Activated naive CD4-positive, alpha-beta T cell treated with anti-CD3 and anti-CD28 coated beads, Interleukin-2, amount 10 ng/mL, durations not matched to agents 7 days and 5 days (primary cell): ENCODE results near the gene NAB2.

ENCODE experiments used
- CTCF ChIA-PET: fragments of 350-600 bp; sonication (Branson Sonifier 250); formaldehyde crosslinking; loops from one replicate; lab custom pipeline; 2021; ENCODE audit warnings: antibody characterized with exemption; lab: Charles Lee
- DNase-seq: peaks from one replicate; pipeline ENCODE4 v3.0.0-alpha.2; 2020
- H3K27ac Mint-ChIP-seq: one replicate; pipeline ENCODE4 v1.8.0; 2021; ENCODE audit warnings: mild to moderate bottlenecking, moderate library complexity, mixed read lengths
- H3K27me3 Mint-ChIP-seq: one replicate; pipeline ENCODE4 v1.8.0; 2021; ENCODE audit warnings: mild to moderate bottlenecking, mixed read lengths
- H3K36me3 Mint-ChIP-seq: one replicate; pipeline ENCODE4 v1.8.0; 2021; ENCODE audit warnings: mixed read lengths
- H3K4me1 Mint-ChIP-seq: one replicate; pipeline ENCODE4 v1.8.0; 2021; ENCODE audit warnings: mixed read lengths
- H3K4me3 Mint-ChIP-seq: one replicate; pipeline ENCODE4 v1.8.0; 2021; ENCODE audit warnings: mild to moderate bottlenecking, moderate library complexity, mixed read lengths
- H3K9me3 Mint-ChIP-seq: one replicate; pipeline ENCODE4 v1.8.0; 2021; ENCODE audit warnings: mixed read lengths

NAB2 gene

DNA sequence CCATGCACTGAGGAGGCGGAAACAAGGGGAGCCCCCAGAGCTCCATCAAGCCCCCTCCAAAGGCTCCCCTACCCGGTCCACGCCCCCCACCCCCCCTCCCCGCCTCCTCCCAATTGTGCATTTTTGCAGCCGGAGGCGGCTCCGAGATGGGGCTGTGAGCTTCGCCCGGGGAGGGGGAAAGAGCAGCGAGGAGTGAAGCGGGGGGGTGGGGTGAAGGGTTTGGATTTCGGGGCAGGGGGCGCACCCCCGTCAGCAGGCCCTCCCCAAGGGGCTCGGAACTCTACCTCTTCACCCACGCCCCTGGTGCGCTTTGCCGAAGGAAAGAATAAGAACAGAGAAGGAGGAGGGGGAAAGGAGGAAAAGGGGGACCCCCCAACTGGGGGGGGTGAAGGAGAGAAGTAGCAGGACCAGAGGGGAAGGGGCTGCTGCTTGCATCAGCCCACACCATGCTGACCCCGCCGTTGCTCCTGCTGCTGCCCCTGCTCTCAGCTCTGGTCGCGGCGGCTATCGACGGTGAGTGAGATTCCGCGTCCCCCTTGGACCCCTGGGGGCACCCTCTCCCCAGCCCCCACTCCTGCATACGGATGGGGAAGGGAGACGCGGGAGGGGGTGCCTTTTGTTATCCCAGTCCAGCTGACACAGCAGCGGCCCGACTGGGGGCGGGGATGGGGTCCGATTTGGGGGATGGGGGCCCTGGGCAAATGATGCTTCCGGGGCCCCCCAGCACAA, 39.8 kb downstream of the NAB2 start:
- peak overlapping the region; percentile 82 for H3K4me3 Mint-ChIP-seq
- peaks cover 4% of the 10 kb centered on the region for H3K9me3 Mint-ChIP-seq
- H3K27me3 Mint-ChIP-seq = peaks cover 93% of the 10 kb centered on the region
- H3K27ac Mint-ChIP-seq = no peak overlapping the region
- peaks cover 16% of the 10 kb centered on the region for H3K4me1 Mint-ChIP-seq
- no peaks in the 10 kb centered on the region for H3K36me3 Mint-ChIP-seq
- DNase-seq = no peak
- CTCF ChIA-PET = interaction anchor here (1.0 to 10.6 kb wide), 6 partner anchors 17 to 113 kb away, joined by 4 to 151 read pairs (median 10); partner anchors contain the start of gene STAT6

DNA sequence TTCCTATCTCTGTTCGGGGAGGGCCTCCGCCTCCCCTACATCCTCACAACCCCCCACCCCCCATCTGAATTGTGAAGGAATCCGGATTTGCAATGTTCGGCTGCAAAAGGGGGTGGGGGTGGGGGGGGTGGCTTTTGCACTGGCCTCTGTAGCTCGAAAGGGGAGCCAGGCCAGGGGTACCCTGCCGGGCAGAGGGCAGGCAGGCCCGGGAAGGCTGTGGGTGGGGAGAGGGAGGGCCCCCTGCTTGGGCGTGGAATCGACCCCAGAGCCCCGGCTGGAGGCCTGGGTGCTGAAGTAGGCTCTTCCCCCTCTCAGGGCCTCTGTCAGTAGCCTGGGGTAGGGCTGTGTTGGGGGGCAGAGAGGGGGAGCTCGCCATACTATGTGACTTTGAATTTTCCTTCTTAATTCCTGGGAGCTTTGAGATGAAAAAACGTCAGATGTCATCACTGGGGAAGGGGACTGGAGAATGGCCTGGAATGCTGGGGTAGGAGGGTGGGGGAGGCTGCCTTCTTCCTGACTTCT, 40.5 kb downstream of the NAB2 start:
- Mint-ChIP-seq H3K27me3 (peaks cover 96% of the 10 kb centered on the region), H3K9me3 (no peaks in the 10 kb centered on the region)

DNA sequence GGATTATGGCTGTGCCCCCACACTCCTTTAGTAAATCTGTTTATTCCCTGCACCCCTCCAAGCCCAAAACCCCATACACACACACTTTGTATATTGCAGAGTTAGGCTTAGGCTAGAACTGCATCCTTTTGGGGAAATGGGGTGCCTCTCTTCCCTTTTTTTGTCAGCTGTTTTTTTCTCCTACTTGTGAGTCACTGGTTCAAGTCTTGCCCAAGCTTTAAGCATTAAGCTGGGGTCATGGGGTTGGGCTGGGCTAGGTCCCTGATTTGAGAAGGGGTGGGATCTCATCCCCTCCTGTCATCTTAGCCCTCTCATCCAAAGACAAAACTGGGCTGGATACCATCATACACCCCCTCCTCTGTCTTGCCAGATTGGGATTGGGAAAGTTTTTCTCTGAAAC, 41.0 kb downstream of the NAB2 start:
- no peaks in the 10 kb centered on the region for H3K9me3 Mint-ChIP-seq
- DNase-seq = no peak
- no peaks in the 10 kb centered on the region for H3K36me3 Mint-ChIP-seq
- H3K27me3 Mint-ChIP-seq = peaks cover 91% of the 10 kb centered on the region
- H3K4me1 Mint-ChIP-seq = peaks cover 12% of the 10 kb centered on the region
- peak overlapping the region; percentile 62 for H3K4me3 Mint-ChIP-seq
- CTCF ChIA-PET = interaction anchor here (0.8 to 10.6 kb wide), 3 partner anchors 40 to 54 kb away, joined by 3 to 151 read pairs (median 13); no protein-coding TSS in a partner anchor
- no peak overlapping the region for H3K27ac Mint-ChIP-seq

More for the DNA sequence above, 40.5 kb downstream of the NAB2 start:
- CTCF ChIA-PET = interaction anchor here (1.5 to 10.6 kb wide), 3 partner anchors 44 to 85 kb away, joined by 4 to 151 read pairs (median 13); no protein-coding TSS in a partner anchor
- Mint-ChIP-seq H3K4me3 (peak overlapping the region; percentile 62), H3K4me1 (peaks cover 14% of the 10 kb centered on the region), H3K27ac (no peak overlapping the region), H3K36me3 (no peaks in the 10 kb centered on the region)
- DNase-seq = no peak

GRCh38 chr12:57130941-57131340, 42.0 kb downstream of the NAB2 start:
- H3K4me1 Mint-ChIP-seq = peaks cover 12% of the 10 kb centered on the region
- H3K4me3 Mint-ChIP-seq = no peak overlapping the region

DNA sequence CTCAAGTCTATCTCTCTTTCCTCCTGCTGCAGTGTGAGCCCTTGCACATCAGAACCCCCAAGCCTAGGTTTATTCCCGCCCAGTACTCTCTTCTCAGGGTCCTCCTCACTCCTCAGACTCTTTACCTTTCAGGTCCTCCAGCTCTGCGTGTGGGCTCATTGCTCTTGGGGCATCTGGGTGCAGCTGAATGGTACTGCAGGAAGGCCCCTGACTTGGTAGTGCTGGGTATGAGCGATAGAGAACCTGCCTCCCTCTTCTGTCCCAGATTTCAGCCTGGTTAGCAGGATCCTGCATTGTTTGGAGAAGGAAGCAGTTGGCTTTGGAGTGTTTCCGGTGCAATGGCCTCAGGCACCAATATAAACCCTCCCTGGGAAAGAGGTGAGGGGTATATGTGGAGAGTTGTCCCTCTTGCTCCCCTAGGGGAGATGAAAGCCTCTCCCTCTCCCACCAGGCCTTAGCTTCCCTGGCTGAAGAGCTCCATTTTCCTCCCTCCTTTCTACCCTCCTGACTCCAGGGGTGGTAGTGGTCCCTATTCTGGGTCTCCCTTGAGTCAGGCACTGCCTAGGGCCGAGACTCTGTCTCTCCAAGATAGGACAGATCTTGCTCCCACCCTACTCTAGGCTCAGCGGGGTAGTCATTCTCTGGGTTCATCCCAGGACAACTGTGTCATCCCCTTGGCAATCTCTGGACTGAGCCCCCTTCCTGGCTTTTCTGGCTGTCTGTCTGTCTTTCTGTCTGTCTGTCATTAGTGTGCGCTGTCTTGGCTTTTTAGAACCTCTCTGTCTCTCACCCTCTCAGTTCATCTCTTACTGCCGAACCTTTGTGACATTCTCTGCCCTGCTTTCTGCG, 43.2 kb downstream of the NAB2 start:
- no peak overlapping the region for H3K27ac Mint-ChIP-seq
- H3K36me3 Mint-ChIP-seq = no peaks in the 10 kb centered on the region
- H3K9me3 Mint-ChIP-seq = no peaks in the 10 kb centered on the region
- DNase-seq = no peak
- peaks cover 70% of the 10 kb centered on the region for H3K27me3 Mint-ChIP-seq
- CTCF ChIA-PET = interaction anchor here (0.9 to 3.5 kb wide), 2 partner anchors 20 to 41 kb away, joined by 3 to 13 read pairs; no protein-coding TSS in a partner anchor
- H3K4me3 Mint-ChIP-seq = no peak overlapping the region
- peaks cover 8% of the 10 kb centered on the region for H3K4me1 Mint-ChIP-seq

More at GRCh38 chr12:57130941-57131340, 42.0 kb downstream of the NAB2 start:
- no peaks in the 10 kb centered on the region for H3K9me3 Mint-ChIP-seq
- H3K36me3 Mint-ChIP-seq = no peaks in the 10 kb centered on the region
- CTCF ChIA-PET = interaction anchor here (3.5 to 10.6 kb wide), 2 partner anchors 42 to 53 kb away, joined by 13 to 151 read pairs; no protein-coding TSS in a partner anchor
- H3K27ac Mint-ChIP-seq = no peak overlapping the region
- DNase-seq = no peak
- H3K27me3 Mint-ChIP-seq = peaks cover 82% of the 10 kb centered on the region

DNA sequence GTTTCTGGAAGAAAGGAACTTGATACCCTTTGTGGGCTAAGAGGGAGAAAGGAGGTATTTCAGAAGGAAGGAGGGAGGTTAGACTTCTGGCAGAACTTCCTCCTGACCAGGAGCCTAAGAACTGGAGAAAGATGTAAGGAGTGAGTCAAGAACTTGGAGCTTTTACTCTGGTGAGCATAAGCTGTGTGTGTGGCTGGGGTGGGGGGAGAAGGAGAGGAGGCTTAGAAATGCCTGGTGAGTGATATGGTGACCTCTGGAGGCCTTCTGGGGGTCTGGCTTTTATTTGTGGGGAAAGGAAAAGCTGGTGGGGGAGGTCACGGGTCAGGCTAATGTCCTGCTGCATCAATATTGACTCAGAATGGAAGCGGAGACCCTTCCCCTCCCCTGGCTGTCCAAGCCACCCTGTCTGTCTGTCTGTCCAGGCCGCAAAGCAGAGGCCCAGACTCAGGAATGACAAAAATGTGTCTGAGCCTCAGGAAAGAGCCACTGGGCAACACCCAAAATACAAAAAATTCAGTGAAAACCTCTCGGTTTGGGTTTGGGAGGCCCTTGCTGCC, 44.2 kb downstream of the NAB2 start:
- H3K4me3 Mint-ChIP-seq = no peak overlapping the region
- H3K4me1 Mint-ChIP-seq = peaks cover 5% of the 10 kb centered on the region
- DNase-seq = no peak
- H3K9me3 Mint-ChIP-seq = no peaks in the 10 kb centered on the region
- H3K36me3 Mint-ChIP-seq = no peaks in the 10 kb centered on the region
- no peak overlapping the region for H3K27ac Mint-ChIP-seq
- CTCF ChIA-PET = interaction anchor here (2.4 to 3.5 kb wide), 2 partner anchors 9 to 40 kb away, joined by 11 to 13 read pairs; no protein-coding TSS in a partner anchor
- H3K27me3 Mint-ChIP-seq = peaks cover 66% of the 10 kb centered on the region

DNA sequence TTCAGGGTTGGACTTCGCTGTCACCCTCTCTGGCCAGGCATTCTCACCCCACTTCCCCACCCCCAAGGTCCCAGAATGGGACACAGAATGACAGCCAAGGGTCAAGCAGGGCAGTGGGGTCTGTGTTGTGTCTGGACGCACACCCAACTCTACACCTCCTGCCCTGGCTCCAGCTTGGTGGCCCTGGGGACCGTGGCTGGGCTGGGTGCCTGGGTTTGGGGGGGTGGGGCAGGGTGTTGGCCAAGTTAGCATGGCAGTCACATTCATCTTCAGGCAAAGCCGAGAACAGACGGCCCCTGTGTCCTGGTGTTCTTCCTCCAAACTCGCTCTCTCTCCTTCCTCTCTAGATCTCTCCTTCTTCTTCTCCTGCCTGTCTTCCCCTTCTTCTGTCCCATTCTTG, 45.0 kb downstream of the NAB2 start:
- H3K27ac Mint-ChIP-seq = no peak overlapping the region
- DNase-seq = no peak
- no peaks in the 10 kb centered on the region for H3K9me3 Mint-ChIP-seq
- no peak overlapping the region for H3K4me3 Mint-ChIP-seq
- H3K36me3 Mint-ChIP-seq = no peaks in the 10 kb centered on the region
- CTCF ChIA-PET = interaction anchor here (2.4 kb wide), 1 partner anchor 10 kb away, joined by 11 read pairs; no protein-coding TSS in a partner anchor
- peaks cover 65% of the 10 kb centered on the region for H3K27me3 Mint-ChIP-seq
- H3K4me1 Mint-ChIP-seq = peaks cover 5% of the 10 kb centered on the region

- CTCF ChIA-PET = interaction anchor here (2.4 kb wide), 1 partner anchor 11 kb away, joined by 11 read pairs; no protein-coding TSS in a partner anchor
- Mint-ChIP-seq H3K4me1 (peaks cover under 1% of the 10 kb centered on the region), H3K27me3 (peaks cover 55% of the 10 kb centered on the region), H3K27ac (no peak overlapping the region), H3K9me3 (no peaks in the 10 kb centered on the region), H3K36me3 (no peaks in the 10 kb centered on the region), H3K4me3 (no peak overlapping the region)
- no peak for DNase-seq
Observed at GRCh38 chr12:57134949-57135348, 46.0 kb downstream of the NAB2 start.

DNA sequence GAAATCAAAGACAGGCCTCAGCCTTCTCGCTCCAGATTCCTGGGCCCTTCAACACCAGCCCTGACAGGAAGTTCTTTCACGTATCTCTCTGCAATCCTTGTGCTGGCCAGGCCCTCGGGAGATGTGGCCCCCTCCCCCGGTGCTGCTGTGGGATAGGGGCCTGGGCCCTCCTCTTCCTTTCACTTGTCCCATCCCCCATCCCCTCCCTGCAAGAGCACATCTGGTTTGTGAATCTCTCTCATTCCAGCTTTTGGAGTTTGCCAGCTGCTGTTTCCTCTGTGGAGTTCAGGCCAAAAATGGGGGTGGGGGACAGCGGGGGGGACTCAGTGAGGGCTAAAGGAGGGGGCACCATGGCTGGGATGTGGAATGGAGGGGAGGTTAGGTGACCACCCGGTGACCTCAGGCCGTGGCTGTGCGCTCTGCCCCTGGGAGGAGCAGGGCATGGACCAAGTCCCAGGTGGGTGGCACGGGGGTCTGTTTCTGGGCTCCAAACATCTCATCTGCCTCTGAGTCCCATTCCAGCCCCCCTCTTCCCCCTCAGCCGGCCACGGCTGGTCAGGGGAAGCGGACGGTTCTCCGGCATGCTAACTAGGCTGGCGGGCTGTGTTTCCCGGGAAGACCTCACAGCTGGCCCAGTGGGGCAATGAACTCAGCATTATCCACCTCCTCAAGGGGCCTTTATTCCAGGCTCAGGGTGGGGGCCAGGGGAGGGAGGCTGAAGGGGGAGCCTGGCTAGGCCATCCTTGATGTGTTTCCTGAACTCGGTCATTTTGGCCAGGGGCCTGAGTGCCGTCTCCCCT, 46.8 kb downstream of the NAB2 start:
- no peaks in the 10 kb centered on the region for H3K9me3 Mint-ChIP-seq
- H3K36me3 Mint-ChIP-seq = no peaks in the 10 kb centered on the region
- peaks cover 47% of the 10 kb centered on the region for H3K27me3 Mint-ChIP-seq
- CTCF ChIA-PET = interaction anchor here (2.4 kb wide), 1 partner anchor 11 kb away, joined by 11 read pairs; no protein-coding TSS in a partner anchor
- no peaks in the 10 kb centered on the region for H3K4me1 Mint-ChIP-seq
- H3K27ac Mint-ChIP-seq = no peak overlapping the region
- no peak overlapping the region for H3K4me3 Mint-ChIP-seq
- DNase-seq = no peak

DNA sequence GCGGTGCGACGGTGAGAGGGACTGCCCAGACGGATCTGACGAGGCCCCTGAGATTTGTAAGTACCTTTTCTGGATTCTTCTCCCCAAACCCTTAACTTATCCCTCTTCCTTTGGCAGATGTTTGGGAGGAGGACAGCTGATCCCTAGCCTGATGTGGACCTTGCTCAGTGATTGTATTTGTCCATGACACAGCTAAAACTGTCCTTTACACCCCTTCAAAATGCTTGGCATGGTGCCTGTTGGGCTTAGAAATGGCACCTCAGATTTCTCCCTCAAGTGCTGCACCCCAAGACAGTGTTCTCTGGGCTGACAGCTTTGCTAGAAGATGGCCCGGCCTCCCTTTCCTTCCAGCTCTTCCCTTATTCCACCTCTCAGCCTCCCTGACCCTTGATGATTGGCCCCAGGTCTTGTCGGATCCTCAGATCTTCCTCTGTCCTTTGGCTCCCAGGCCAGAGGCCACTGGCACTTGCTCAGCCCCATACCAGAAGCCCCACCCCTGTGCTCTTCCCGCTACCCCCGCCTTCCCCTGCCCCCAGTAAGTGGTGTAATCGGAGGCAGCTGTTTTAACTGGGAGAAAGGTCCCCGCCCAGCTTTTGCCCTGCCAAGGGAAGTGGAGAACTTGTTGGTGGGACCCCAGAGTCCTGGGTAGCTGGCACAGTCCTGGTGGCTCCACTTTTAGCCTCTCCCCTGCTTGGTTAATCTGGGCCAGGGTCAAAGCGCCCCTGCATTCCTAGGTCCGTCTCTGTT, 49.8 kb downstream of the NAB2 start:
- H3K9me3 Mint-ChIP-seq = no peaks in the 10 kb centered on the region
- CTCF ChIA-PET = no interaction called here
- H3K4me1 Mint-ChIP-seq = peaks cover 2% of the 10 kb centered on the region
- DNase-seq = no peak
- peaks cover 23% of the 10 kb centered on the region for H3K27me3 Mint-ChIP-seq
- H3K36me3 Mint-ChIP-seq = no peaks in the 10 kb centered on the region
- H3K27ac Mint-ChIP-seq = no peak overlapping the region
- H3K4me3 Mint-ChIP-seq = no peak overlapping the region

GRCh38 chr12:57139796-57140649, 51.1 kb downstream of the NAB2 start:
- no peak for DNase-seq
- Mint-ChIP-seq H3K4me3 (no peak overlapping the region), H3K27ac (no peak overlapping the region), H3K27me3 (peaks cover 16% of the 10 kb centered on the region), H3K4me1 (peaks cover 2% of the 10 kb centered on the region), H3K36me3 (no peaks in the 10 kb centered on the region), H3K9me3 (no peaks in the 10 kb centered on the region)
- CTCF ChIA-PET = no interaction called here

- no peaks in the 10 kb centered on the region for H3K36me3 Mint-ChIP-seq
- H3K4me1 Mint-ChIP-seq = peaks cover 2% of the 10 kb centered on the region
- CTCF ChIA-PET = interaction anchor here (1.0 to 1.2 kb wide), 2 partner anchors 14 to 17 kb away, joined by 3 read pairs; no protein-coding TSS in a partner anchor
- no peak for DNase-seq
- H3K4me3 Mint-ChIP-seq = no peak overlapping the region
- peaks cover 16% of the 10 kb centered on the region for H3K27me3 Mint-ChIP-seq
- H3K27ac Mint-ChIP-seq = no peak overlapping the region
- no peaks in the 10 kb centered on the region for H3K9me3 Mint-ChIP-seq
Observed at GRCh38 chr12:57141249-57141648, 52.3 kb downstream of the NAB2 start.
